ENCODE measurements around the gene SLC13A4.

GRCh38 chr7:135634191-135634878 lies 93.7 kb downstream of the SLC13A4 start:
- TF ChIP-seq CHD1 (IDR thresholded peaks at IDR 0.05; ENCODE audit: low read depth, low read length) (no peak), CTCF (conservative IDR thresholded peaks at IDR 0.05; ENCODE audit: low read depth, low read length) (no peak), RFX5 (IDR thresholded peaks at IDR 0.05; ENCODE audit: low read depth, low read length) (no peak), BHLHE40 (IDR thresholded peaks at IDR 0.05; ENCODE audit: low read depth, low read length) (no peak), SMC3 (IDR thresholded peaks at IDR 0.05; ENCODE audit: low read depth, low read length) (no peak), CEBPB (IDR thresholded peaks at IDR 0.05; ENCODE audit: low read depth, low read length) (no peak), RAD21 (IDR thresholded peaks at IDR 0.05; ENCODE audit: low read length) (no peak)

All from IMR-90 (cell line).